Umbilical cord (tissue), 2 donors: ENCODE data around the gene GTPBP10. TPM values are rescaled to one million over a fixed set of nuclear protein-coding genes. Genes with fewer than 3 reads are reported as not detected.

Experiments used
- DNase-seq: peaks from one replicate; pipeline ENCODE4 v3.0.0-alpha.2; 2015; ENCODE audit warnings: low spot score
- total RNA-seq: library from RNA; depleted of rRNA; stranded (reverse); fragments of >200 nt; gene quantifications from one replicate; pipeline ENCODE4 v1.2.3, GENCODE V29; 2014; ENCODE audit warnings: low replicate concordance; ENCODE audit not compliant: insufficient read depth

Gene GTPBP10
- total RNA-seq, 1 donor from 2014 or later = 66.7 TPM

DNA sequence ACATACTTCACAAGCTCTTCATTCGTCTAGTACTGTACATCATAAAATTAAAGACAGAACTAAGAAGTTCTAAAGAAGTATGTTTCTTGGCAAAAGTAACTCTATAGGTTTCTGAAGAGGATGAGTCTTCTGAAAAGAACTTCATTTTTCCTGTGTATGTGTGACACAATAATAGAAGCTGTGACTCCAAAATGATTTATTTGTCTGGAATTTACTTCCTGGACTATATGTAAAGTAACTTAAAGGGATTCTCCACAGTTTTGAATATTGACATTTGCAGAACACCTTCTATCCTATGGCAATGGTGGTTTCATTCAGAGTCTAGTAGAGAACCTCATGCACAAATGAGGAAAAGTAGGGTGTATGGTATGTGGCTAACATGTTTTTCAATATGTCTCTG lies 36.9 kb downstream of the GTPBP10 start:
- DNase-seq = no peak

DNA sequence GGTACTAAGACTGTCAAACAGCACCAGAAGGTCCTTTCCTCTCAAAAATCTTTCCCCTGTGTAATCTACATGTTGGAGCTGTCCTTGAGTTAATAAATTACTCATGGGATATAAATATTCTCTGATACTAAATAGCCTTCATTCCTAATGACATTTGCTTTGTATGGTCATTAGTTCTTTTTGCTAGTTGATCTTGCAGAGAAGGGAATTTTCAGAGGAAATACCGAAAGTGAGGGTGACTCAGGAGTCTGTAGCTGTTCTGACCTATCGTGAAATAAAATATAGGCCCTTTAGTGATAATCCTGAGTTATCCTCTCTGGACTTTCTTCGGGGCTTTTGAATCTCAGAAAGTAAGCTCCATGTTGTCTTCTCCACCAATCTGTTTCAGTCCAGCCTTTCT lies 37.3 kb downstream of the GTPBP10 start:
- no peak for DNase-seq

DNA sequence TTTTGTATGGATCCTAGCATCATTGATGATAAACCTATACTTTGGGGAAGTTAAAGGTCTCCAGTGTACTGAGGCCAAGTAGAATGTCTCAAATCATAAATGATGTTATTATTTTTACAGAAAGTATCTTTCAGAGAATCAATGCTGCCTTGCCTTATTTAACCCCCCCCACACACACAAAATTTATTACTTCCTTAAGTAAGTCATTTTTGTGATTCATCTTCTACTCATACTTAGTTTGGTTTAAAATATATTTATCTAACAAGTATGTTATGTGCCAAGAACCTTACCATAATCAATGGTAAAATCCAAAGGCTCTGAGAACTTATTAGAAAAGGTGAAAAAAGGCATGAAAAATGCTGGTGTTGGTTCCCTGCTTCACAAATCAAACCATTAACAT lies 37.9 kb downstream of the GTPBP10 start:
- DNase-seq = no peak

DNA sequence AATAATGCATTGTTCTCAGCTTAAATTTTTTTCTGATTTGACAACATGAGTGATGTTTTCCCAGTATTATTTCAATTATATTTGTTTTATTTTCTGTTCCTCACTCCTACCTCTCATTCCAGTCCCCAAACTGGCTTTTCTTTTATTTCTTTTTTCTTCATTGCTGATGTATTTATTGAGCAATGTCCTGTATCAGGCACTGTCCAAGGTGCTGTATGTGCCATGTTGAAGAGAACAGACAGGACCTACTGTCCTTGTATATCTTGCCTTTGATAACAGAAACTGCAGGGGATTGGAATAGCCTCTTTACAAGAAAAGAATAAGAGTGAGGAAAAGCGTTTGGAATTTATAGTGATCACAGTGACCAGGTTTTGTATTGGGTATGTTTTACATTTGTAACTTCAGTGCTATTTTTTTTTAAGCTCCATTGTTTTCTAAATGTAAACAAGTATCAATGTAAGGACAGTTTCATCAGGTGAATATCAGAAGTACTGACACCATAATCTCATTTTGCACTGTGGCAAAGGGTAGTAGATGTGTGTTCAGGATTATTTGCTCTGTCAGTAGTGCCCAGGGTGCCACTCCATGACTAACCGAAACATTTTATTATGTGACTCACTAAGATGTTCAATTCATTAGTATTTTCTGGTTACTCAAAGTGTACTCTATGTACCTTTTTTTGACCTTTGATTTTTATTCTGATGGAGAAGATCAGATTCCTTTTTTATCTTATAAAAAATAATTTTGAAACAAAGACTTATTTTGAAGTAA lies 41.1 kb downstream of the GTPBP10 start:
- DNase-seq = no peak

DNA sequence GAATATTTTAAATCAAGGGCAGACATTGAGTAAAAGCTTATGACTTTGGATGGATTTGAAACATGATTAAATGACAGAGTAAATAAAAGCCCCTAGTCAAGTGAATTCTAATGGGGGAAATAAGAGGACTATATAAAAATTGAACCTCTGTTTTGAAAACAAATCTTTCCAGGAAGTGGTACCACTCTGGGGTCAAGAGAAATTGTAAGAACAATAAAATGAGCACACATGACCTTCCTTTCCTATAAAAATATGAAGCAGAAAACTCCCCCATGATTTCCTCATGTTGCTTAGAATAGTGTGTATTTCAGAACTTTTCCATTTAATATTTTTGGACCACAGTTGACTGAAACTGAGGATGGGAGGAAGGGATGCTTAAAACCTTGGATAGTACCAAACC lies 44.4 kb downstream of the GTPBP10 start:
- DNase-seq = no peak

DNA sequence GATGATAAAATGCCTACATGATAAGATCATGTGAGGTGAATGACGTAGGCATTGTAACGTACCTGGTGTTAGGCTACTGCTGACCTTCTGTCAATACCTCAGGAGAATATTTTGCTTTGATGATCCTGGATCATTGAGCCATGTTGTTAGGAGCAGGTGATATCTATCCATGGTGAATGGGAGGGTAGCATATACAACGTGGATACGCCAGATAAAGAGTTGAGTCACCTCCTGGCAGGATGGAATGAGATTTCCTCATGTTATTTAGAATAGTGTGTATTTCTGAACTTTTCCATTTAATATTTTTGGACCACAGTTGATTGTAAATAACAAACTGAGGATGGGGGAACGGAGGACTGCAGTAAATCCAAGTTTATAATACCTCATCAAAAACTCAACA lies 45.0 kb downstream of the GTPBP10 start:
- DNase-seq = no peak

DNA sequence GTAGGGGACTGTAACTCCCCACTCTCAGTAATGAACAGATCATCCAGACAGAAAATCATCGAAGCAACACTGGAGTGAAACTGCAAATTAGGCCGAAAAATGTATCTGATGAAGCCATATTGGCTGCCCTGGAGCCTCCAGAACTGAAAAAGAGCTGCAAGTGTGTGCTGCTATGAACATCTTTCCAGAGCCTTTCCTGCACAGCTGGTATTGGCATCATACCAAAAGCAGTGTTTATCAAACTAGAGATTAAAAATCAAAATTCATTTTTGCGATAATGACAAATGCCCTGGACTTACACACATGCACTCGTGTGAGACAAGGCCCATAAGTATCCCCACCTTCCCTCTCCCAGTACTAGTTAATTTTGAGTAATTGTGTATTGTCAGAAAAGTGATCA lies 49.9 kb downstream of the GTPBP10 start:
- no peak for DNase-seq

DNA sequence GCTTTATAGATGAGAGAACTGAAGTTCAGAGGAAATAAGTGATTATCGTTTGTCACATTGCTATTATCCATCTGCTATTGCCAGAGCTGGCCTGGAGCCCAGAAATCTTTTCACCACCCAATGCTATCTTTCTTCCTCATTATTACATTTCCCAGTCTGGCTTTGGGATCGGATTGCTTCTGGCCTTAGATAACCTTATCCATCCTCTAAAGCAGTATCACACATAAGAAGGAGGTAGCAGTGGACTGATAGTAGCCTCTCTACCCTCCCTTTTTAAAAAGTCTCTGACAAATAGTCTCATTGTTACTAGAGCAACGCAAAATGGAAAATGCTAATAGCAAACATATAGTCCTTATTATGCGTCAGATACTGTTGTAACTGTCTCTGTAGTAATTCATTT lies 55.5 kb downstream of the GTPBP10 start:
- no peak for DNase-seq

DNA sequence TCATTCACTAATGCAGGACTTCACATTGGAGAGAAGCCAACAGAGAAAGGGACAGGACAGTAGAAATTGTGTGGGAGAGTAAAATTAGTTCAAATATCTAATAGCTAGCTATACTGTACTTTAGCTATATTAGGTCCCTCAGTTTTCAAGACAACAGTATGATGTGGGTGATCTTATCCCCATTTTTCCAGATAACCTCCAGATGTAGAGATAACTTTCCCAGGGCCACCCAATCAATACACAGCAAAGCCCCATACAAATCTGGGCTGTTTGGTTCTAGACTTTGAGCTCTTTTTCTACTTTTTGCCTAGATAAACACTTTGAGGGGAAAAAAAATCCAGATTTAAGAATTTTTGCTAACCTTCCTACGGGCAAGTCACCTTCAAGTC lies 56.3 kb downstream of the GTPBP10 start:
- no peak for DNase-seq

DNA sequence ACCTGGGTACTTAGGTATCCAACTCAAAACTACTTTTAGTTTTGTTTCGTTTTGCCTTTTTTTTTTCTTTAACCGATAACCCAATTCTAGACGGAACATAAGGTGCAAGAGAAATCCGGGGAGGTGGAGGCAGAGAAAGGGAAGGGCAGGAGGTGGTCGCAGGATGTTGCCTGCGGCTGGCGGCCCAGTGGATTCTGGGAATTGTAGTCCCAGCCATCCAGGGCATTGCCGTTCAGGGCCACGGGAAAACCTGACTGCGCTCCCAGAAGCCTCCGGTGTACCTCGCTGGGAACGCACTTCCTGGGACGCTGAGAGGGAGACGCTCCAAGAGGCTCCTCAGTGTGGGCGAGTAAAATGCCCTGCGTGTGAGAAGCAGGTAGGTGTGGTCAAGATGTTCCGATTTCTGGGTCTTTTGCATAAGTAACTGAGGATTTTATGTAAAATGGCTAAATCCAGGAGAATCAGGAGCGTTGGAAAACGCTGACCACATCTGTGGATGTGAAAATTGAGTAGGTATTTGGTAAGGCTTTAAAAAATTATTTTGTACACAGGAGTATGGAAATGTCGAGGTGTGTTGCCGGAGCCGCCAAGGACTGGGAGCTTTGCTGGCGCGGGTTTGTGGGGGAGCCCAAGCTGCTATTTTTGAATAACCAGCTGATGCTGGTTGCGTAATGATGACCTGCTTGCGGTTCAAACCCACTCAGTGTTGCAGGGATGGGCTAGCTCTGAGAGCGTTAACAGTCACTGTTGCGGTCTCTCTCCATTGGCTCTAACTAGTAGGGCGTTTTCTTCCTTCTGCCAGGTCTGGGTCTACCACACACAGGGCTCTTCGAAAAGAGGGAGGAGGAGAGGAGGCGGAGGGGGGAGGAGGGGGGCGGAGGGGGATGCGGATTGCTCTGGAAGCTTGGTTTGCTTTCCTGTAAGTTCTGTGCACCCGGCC lies 56.9 kb downstream of the GTPBP10 start, which contains the start of gene CLDN12:
CLDN12 (plus strand) TSS at position 288 of the 940 bp plus-strand sequence. CDS start 9,216 bp downstream, outside the sequence.
- peak; percentile 95 for DNase-seq

DNA sequence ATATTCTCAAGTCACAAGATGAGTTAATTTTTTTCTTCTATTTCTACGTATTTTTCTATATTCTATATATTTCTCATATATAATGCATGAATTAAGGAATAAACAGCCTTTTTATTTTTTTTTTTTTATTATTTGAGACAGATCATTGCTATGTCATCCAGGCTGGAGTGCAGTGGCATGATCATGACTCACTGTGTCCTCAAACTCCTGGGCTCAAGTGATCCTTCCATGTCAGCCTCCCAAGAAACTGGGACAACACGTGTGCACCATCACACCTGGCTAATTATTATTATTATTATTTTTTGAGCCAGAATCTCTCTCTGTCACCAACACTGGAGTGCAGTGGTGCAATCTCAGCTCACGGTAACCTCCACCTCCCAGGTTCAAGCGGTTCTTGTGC lies 58.3 kb downstream of the GTPBP10 start:
- no peak for DNase-seq

DNA sequence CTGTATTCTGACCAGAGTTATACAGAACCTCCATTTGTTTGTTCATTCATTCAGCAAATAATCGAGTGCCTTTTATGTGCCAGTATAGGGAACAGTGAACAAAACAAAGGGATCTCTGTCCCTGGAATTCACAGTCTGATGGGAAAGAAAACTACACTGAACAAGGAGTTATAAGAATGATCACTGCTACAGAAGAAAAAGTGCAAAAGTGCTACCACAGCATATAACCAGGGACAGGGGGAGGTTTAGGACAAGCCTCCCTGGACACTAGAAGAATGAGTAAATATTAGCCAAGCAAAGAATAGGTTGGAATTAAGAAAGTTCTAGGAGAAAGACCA lies 60.9 kb downstream of the GTPBP10 start:
- DNase-seq = no peak

DNA sequence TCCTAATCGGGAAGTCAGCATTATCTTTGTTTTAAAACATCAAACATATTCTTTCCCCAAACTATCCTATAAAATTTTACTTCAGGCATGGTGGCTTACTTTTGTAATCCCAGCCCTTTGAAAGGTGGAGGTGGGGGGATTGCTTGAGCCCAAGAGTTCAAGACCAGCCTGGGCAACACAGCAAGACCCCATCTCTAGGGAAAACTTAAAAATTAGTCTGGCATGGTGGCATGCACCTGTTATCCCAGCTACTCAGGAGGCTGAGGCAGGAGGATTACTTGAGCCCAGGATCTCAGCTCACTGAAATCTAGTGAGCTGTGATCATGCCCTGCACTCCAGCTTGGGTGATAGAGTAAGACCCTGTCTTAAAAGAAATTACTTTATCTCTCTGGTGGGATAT lies 61.6 kb downstream of the GTPBP10 start:
- DNase-seq = no peak

DNA sequence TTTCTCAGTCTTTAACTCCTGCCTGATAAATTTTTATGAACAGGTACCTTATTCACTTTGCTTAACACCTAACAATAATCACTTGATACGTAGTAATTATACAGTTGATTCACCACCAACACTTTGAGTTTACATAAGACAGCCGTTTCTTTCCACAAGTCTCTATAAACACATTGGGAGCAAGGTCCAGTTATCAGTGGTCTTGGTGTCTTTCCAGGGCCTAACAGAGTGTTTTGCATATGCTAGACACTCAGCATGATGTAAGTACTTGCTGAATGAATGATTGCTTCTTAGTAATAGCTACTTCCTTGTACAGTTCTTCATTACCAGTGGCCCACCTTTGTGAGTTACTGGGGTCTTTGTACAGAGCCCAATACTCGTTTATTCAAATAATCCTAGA lies 63.2 kb downstream of the GTPBP10 start:
- no peak for DNase-seq

DNA sequence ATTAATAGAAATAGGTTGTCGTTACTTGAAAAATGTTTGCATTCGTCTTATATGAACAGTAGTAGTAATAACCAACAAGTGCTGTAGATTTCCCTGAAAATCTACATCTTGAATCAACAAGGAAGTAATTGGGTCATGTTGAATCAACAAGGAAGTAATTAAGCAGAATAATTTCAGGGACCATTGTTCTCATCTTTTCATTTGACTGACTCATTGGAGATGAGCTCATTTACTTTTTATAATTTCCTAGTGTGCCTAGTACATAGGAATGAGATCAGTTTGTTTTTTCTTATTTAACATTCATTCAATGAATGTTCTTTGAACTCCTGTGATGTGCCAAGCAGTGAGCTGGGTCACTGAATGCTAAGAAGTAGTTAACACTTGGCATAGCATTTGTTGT lies 65.0 kb downstream of the GTPBP10 start:
- DNase-seq = no peak

DNA sequence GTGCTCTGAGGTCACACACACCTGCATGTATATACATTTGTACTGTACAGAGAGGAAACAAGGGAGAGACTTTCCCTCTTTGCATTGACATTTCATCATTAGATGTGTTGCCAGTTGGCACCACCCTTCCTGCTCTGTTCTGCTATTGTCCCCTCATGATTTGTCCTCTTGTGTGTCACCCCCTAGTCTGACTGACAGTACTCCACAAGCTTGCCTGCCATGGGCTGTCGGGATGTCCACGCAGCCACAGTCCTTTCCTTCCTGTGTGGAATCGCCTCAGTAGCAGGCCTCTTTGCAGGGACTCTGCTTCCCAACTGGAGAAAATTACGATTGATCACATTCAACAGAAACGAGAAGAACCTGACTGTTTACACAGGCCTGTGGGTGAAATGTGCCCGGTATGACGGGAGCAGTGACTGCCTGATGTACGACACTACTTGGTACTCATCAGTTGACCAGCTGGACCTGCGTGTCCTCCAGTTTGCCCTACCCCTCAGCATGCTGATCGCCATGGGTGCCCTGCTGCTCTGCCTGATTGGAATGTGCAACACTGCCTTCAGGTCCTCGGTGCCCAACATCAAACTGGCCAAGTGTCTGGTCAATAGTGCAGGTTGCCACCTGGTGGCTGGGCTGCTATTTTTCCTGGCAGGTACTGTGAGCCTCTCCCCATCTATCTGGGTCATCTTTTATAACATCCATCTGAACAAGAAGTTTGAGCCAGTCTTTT lies 66.1 kb downstream of the GTPBP10 start:
- no peak for DNase-seq

DNA sequence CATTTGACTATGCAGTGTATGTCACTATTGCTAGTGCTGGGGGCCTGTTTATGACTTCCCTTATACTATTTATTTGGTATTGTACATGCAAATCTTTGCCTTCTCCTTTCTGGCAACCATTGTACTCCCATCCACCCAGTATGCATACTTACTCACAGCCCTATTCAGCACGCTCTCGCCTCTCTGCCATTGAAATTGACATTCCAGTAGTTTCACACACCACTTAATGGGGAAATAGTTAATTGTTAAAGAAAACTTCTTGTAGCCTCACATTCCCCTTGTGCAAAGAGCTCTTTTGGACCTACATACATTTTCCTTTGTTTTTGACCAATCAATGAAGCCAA lies 66.6 kb downstream of the GTPBP10 start:
- no peak for DNase-seq

DNA sequence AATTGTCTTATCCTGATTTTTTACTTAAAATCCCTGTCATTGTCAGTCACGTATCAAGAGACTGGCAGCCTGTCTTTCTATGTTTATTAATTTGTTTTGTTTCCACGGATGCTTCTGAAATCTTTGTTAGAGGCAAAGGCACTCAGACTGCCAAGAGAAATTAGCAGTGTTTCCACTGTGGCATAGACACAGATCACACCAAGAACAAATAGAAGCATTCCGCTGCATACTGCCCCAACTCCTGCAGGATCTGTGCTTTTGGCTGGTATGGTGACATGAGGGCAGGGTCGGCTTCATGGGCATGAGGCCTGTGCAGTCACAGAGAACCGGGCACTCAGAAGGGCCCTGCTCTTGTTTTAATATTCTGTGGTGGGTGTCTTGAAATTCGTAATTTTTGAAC lies 75.1 kb downstream of the GTPBP10 start:
- DNase-seq = no peak

DNA sequence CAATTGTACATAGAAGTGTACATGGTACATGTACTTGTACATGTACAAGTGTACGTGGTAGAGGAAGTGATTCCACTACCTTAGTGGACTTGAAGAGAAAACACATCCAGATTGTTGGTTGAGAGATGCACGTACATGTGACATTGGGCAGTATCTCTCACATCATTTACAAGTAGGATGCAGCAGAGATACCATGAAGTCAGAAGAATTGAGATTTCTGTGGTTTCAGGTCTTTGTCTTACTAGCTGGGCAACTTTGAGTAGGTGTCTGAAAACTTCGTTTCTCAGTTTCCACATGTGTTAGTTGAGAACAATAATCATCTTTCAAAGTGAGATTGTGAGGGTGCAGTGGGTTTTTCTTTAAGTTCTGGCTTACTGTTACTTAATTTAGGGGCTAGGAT lies 78.2 kb downstream of the GTPBP10 start:
- no peak for DNase-seq

DNA sequence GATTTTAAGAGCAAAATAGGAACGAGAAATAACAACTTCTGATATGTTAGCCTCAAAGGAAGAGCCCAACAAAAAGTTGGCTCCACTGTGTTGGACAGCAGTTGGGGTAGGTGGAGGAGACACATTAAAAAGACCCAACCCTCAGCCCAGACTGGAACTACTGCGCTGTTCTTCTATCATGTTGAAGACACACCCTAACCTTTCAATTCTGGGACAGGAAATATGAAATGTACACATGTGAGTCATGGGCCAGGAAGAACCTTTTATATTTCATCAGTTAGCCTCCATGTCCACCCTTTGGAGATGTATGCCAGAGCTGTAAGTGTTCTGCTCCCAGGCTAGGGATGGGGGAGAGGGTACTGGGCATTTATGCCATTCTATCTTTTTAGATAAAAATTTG lies 78.9 kb downstream of the GTPBP10 start:
- no peak for DNase-seq

DNA sequence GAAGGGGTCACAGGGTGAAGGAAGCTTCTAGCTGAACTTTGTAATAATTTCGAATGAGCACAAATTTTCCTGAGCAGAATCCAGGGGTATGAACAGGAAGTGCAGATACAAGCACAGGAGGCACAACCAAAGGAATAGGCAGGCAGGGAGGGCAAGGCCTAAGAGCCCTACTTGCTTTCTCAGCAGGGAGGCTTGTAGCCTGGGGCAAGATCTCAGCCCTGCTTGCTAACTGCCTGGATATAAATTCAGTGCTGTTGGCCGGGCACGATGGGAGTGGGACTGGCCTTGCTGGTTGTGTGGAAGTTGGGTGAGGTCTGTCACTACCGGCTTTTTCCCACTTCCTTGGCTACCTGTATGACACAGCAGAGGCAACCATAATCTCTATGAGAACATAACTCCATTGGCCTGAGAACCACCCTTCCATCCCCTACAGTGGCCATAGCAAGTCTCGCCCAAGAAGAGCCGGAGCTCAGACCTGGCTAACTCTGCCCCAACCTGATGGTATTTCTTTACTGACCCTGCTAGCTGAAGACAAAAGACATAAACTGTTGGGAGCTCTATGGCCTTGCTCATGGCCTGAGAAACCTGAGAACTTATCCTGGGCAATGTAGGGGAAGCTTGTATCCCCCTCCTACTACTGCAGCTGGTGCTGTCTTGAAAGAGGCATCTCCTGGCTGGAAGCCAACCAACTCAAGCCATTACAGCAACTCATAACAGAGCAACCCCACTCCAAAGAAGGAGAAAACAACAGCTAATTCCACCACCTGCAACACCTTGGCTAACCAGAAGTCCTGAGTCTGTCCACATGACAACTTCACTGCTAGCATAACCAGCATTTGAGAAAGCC lies 84.3 kb downstream of the GTPBP10 start:
- DNase-seq = no peak
